B cell (primary cell): ENCODE results near the gene HMG20B. TPM values are rescaled to one million over a fixed set of nuclear protein-coding genes. Genes with fewer than 3 reads are reported as not detected.

Experiments
- ATAC-seq: fragments of 200-7000 bp; cut with Tn5 transposase; one replicate; pipeline ENCODE4 v1.10.0; 2021; ENCODE audit warnings: low read depth, mild to moderate bottlenecking, moderate number of reproducible peaks, moderate library complexity
- CTCF ChIA-PET: fragments of 350-600 bp; sonication (Branson Sonifier 250); formaldehyde crosslinking; loops from one replicate; lab custom pipeline; 2021; ENCODE audit warnings: antibody characterized with exemption, inconsistent platforms; lab: Charles Lee
- POLR2A ChIA-PET: fragments of 350-600 bp; sonication (Branson Sonifier 250); formaldehyde crosslinking; loops from one replicate; lab custom pipeline; 2021; ENCODE audit warnings: antibody characterized with exemption; lab: Charles Lee
- DNase-seq: peaks from one replicate; pipeline ENCODE4 v3.0.0; 2013
- H2AFZ ChIP-seq: 2 replicates; pipeline ENCODE4 v1.6.1; 2012; ENCODE audit warnings: mild to moderate bottlenecking, low read depth, low read length; ENCODE audit not compliant: insufficient read depth, poor library complexity, severe bottlenecking
- H3K27ac ChIP-seq, 2 donors: 1 replicate in 1 of 2; 2 replicates in 1 of 2; pipeline ENCODE4 v1.5.1; 2012 to 2013; ENCODE audit warnings: low read length in 2 of 2, mild to moderate bottlenecking in 2 of 2, moderate library complexity in 1 of 2
- H3K27me3 ChIP-seq, 4 experiments: fragments of 200-600 bp in 1 of 4; sonication (generic) in 1 of 4; replicated peaks in 1 of 4; 1 replicate in 2 of 4; 2 replicates in 2 of 4; pipeline versions ENCODE4 v1.6.1 to v1.7.0; 2013 to 2016; ENCODE audit warnings: low read length in 3 of 4, mild to moderate bottlenecking in 2 of 4, mixed read lengths in 1 of 4, moderate library complexity in 1 of 4; ENCODE audit not compliant: insufficient read depth in 4 of 4, control insufficient read depth in 3 of 4; ENCODE audit errors: control extremely low read depth in 1 of 4
- H3K36me3 ChIP-seq, 2 experiments: replicated peaks in 1 of 2; 1 replicate in 1 of 2; 2 replicates in 1 of 2; pipeline versions ENCODE4 v1.6.1 to v1.7.1; 2013; ENCODE audit warnings: low read length in 1 of 2; ENCODE audit not compliant: insufficient read depth in 2 of 2, control insufficient read depth in 1 of 2; ENCODE audit errors: control extremely low read depth in 1 of 2, extremely low read depth in 1 of 2
- H3K4me1 ChIP-seq, 2 donors: fragments of 200-600 bp in 1 of 2; sonication (generic) in 1 of 2; 1 replicate in 1 of 2; 2 replicates in 1 of 2; pipeline versions ENCODE4 v1.5.1 to v1.6.1; 2013 to 2017; ENCODE audit warnings: low read length in 2 of 2; ENCODE audit not compliant: control insufficient read depth in 2 of 2, insufficient read depth in 2 of 2
- H3K4me2 ChIP-seq: replicated peaks from 2 replicates; pipeline ENCODE3; 2012; ENCODE audit warnings: mild to moderate bottlenecking, low read depth, low read length; ENCODE audit not compliant: poor library complexity, severe bottlenecking
- H3K4me3 ChIP-seq, 5 experiments: fragments of 200-600 bp in 1 of 5; sonication (generic) in 1 of 5; 1 replicate in 3 of 5; 2 replicates in 2 of 5; pipeline versions ENCODE4 v1.5.1 to v1.7.0; 2011 to 2016; ENCODE audit warnings: low read length in 4 of 5, mild to moderate bottlenecking in 4 of 5, low read depth in 2 of 5, control low read depth in 1 of 5, moderate library complexity in 1 of 5; ENCODE audit not compliant: insufficient read depth in 1 of 5; ENCODE audit errors: control extremely low read depth in 1 of 5, extremely low read depth in 1 of 5
- H3K79me2 ChIP-seq: fragments of 200-600 bp; sonication (generic); one replicate; pipeline ENCODE4 v1.6.0; 2016; ENCODE audit warnings: low read length; ENCODE audit not compliant: control insufficient read depth, insufficient read depth
- H3K9ac ChIP-seq: fragments of 200-600 bp; sonication (generic); 2 replicates; pipeline ENCODE4 v1.6.1; 2017; ENCODE audit warnings: mild to moderate bottlenecking, low read length, moderate library complexity
- H3K9me3 ChIP-seq, 3 donors: one replicate each; pipeline versions ENCODE4 v1.6.1 to v1.7.1; 2013; ENCODE audit warnings: low read length in 2 of 3; ENCODE audit not compliant: control insufficient read depth in 2 of 3, insufficient read depth in 1 of 3; ENCODE audit errors: control extremely low read depth in 1 of 3
- H4K20me1 ChIP-seq: 2 replicates; pipeline ENCODE4 v1.6.0; 2012; ENCODE audit warnings: mild to moderate bottlenecking, low read length; ENCODE audit not compliant: insufficient read depth, control insufficient read depth, poor library complexity, severe bottlenecking
- H3K27ac Mint-ChIP-seq: one replicate; pipeline ENCODE4 v1.8.0; 2021; ENCODE audit warnings: mixed read lengths
- H3K27me3 Mint-ChIP-seq: one replicate; pipeline ENCODE4 v1.8.0; 2021; ENCODE audit warnings: mixed read lengths
- H3K4me1 Mint-ChIP-seq: one replicate; pipeline ENCODE4 v1.8.0; 2021; ENCODE audit warnings: mixed read lengths
- H3K4me3 Mint-ChIP-seq: one replicate; pipeline ENCODE4 v1.8.0; 2021; ENCODE audit warnings: mixed read lengths
- H3K9me3 Mint-ChIP-seq: one replicate; pipeline ENCODE4 v1.8.0; 2022; ENCODE audit warnings: mixed read lengths; ENCODE audit not compliant: insufficient read depth
- EZH2 ChIP-seq: IDR thresholded peaks from 2 replicates; pipeline ENCODE4 v1.6.1; 2012; ENCODE audit warnings: borderline replicate concordance, low read depth, mild to moderate bottlenecking, moderate library complexity, low read length; ENCODE audit not compliant: insufficient read depth, poor library complexity, severe bottlenecking
- WGBS: methylation state at CpG from one replicate; pipeline ENCODE4 v1.1.5; 2013; ENCODE audit warnings: missing lambda C conversion rate; ENCODE audit not compliant: insufficient coverage; 5-methylcytosine and 5-hydroxymethylcytosine counted together
- intact Hi-C: fragments of 100-400 bp; cut with micrococcal nuclease; formaldehyde crosslinking; loops from one replicate; pipeline ENCODE4 v1.10.0; 2022
- polyA plus RNA-seq: library from polyadenylated mRNA; depleted of rRNA; stranded (reverse); fragments of >200 nt; gene quantifications from 2 replicates; pipeline ENCODE4 v1.2.3, GENCODE V29; 2012
- total RNA-seq, 2 donors: library from RNA; stranded (reverse); fragments of 120-200 nt in 1 of 2; gene quantifications; 1 replicate in 1 of 2; 2 replicates in 1 of 2; pipeline versions ENCODE4 v1.2.3 to v1.2.4, GENCODE V29; 2013 to 2022
- TF ChIP-seq, protein P1 (sequence below): fragments of 200-600 bp; IDR thresholded peaks from one replicate; pipeline ENCODE4 v1.8.0; 2022; ENCODE audit warnings: antibody characterized with exemption, mild to moderate bottlenecking

The HMG20B gene
- total and polyA plus RNA-seq, 2 donors (not counting 1 experiment from before 2014, with no cell fraction given), result 41.7 to 59.0 TPM

DNA sequence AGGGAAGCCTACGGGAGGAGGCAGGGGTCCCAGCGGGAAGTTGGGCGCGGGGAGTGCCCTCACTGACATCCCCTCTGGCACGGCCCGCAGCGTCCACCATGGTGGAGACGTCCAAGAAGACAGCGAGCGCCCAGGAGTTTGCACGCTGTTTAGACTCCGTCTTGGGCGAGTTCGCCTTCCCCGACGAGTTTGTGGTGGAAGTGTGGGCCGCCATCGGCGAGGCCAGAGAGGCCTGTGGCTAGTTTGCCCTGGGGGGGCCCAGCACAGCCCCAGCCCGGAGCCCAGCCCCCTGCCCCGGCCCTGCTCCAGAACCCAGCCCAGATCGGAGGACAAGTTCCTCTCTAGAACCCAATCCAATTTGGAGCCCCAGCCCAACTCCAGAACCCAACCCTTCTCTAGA lies 17.2 kb downstream of the HMG20B start:
- peaks cover 0 to 11% (median 6%) of the 10 kb centered on the region in 4 experiments for H3K27me3 ChIP-seq
- no peak overlapping the region for H3K4me3 ChIP-seq
- ChIA-PET POLR2A (interaction anchor here (0.6 kb wide), 1 partner anchor 1919 kb away, joined by 3 read pairs; no protein-coding TSS in a partner anchor), CTCF (interaction anchor here (0.7 to 2.6 kb wide), 2 partner anchors 8 to 43 kb away, joined by 3 to 9 read pairs; no protein-coding TSS in a partner anchor)
- Mint-ChIP-seq H3K27ac (no peak overlapping the region), H3K27me3 (no peaks in the 10 kb centered on the region), H3K9me3 (no peaks in the 10 kb centered on the region), H3K4me1 (no peaks in the 10 kb centered on the region), H3K4me3 (no peak overlapping the region)
- H3K36me3 ChIP-seq, result no peaks in the 10 kb centered on the region
- intact Hi-C loops, result loop anchor here (5.0 kb wide), 1 partner anchor 117 kb away; the partner anchor contains the start of gene TJP3
- TF ChIP-seq, protein P1, sequence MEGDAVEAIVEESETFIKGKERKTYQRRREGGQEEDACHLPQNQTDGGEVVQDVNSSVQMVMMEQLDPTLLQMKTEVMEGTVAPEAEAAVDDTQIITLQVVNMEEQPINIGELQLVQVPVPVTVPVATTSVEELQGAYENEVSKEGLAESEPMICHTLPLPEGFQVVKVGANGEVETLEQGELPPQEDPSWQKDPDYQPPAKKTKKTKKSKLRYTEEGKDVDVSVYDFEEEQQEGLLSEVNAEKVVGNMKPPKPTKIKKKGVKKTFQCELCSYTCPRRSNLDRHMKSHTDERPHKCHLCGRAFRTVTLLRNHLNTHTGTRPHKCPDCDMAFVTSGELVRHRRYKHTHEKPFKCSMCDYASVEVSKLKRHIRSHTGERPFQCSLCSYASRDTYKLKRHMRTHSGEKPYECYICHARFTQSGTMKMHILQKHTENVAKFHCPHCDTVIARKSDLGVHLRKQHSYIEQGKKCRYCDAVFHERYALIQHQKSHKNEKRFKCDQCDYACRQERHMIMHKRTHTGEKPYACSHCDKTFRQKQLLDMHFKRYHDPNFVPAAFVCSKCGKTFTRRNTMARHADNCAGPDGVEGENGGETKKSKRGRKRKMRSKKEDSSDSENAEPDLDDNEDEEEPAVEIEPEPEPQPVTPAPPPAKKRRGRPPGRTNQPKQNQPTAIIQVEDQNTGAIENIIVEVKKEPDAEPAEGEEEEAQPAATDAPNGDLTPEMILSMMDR, result no peak
- no peak for TF ChIP-seq EZH2
- H3K79me2 ChIP-seq, result no peaks in the 10 kb centered on the region
- peaks cover 0 to 23% (median 0%) of the 10 kb centered on the region in 3 donors for H3K9me3 ChIP-seq
- no peak overlapping the region for H3K27ac ChIP-seq
- H4K20me1 ChIP-seq, result no peaks in the 10 kb centered on the region
- no peak overlapping the region for H2AFZ ChIP-seq
- peaks cover 8 to 12% of the 10 kb centered on the region in 2 donors for H3K4me1 ChIP-seq
- no peak for DNase-seq
- no peak overlapping the region for H3K9ac ChIP-seq
- over 99% methylated on average over 22 of the region's 22 CpGs for WGBS
- ATAC-seq, result no peak
- H3K4me2 ChIP-seq, result no peak overlapping the region

DNA sequence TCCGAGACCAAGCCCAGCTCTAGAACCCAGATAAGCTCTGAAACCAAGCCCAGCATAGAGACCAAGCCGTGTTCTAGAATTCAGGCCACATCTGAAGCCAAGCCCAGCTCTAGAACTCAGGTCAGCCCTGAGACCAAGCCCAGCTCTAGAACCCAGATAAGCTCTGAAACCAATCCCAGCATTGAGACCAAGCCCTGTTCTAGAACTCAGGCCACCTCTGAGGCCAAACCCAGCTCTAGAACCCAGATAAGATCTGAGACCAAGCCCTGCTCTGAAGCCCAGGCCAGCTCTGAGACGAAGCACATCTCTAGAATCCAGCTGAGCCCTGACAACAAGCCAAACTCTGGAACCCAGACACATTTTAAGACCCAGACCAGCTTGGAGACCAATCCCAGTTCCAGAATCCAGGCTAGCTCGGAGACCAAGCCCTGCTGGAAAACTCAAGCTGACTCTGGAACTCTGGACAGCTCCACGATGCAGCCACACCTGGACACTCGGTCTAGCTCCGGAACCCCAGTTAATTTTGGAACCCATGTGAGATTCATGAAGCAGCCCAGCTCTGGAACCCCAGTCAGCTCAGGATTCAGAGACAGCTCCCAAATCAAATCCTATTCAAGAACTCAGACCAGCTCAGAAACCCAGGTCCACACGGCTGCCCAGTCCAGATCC lies 18.4 kb downstream of the HMG20B start:
- 93% methylated on average over 8 of the region's 8 CpGs for WGBS
- POLR2A ChIA-PET, result interaction anchor here (0.5 kb wide), 2 partner anchors 10 to 39 kb away, joined by 3 read pairs; no protein-coding TSS in a partner anchor
- H3K27me3 ChIP-seq, result peaks cover 0 to 3% (median under 1%) of the 10 kb centered on the region in 4 experiments
- Mint-ChIP-seq H3K4me3 (no peak overlapping the region), H3K4me1 (no peaks in the 10 kb centered on the region), H3K27ac (no peak overlapping the region), H3K9me3 (no peaks in the 10 kb centered on the region), H3K27me3 (no peaks in the 10 kb centered on the region)
- DNase-seq, result no peak
- TF ChIP-seq, protein P1, result no peak
- TF ChIP-seq EZH2, result no peak
- no peaks in the 10 kb centered on the region for H3K79me2 ChIP-seq
- H3K9me3 ChIP-seq, result peaks cover 0 to 19% (median 0%) of the 10 kb centered on the region in 3 donors
- H3K4me1 ChIP-seq, result peaks cover 0 to 3% of the 10 kb centered on the region in 2 donors
- CTCF ChIA-PET, result interaction anchor here (0.6 to 2.6 kb wide), 8 partner anchors 9 to 641 kb away, joined by 3 to 9 read pairs (median 4); no protein-coding TSS in a partner anchor
- intact Hi-C loops, result no loop called here
- no peak overlapping the region for H3K27ac ChIP-seq
- no peaks in the 10 kb centered on the region for H4K20me1 ChIP-seq
- H3K36me3 ChIP-seq, result no peaks in the 10 kb centered on the region
- H2AFZ ChIP-seq, result no peak overlapping the region
- ATAC-seq, result no peak
- H3K4me3 ChIP-seq, result no peak overlapping the region
- H3K9ac ChIP-seq, result no peak overlapping the region
- H3K4me2 ChIP-seq, result no peak overlapping the region
